Measurements from ENCODE around the gene WTAP.
"Not testable (repeated sequence)": the region's sequence is repeated elsewhere in the genome, so short reads cannot be mapped to it uniquely, and the experiment has no call there.

WTAP gene

GRCh38 chr6:159761873-159762680, 34.8 kb downstream of the WTAP start, which contains the start of gene ACAT2:
TSS of gene ACAT2 (plus strand) at chr6:159762045. CDS start at chr6:159762088, 43 bp downstream.
- peak; percentile 90 for DNase-seq (ENCODE audit: low read depth in 2 of 2)

- DNase-seq (ENCODE audit: low read depth in 2 of 2): no peak
These were observed 35.5 kb downstream of the WTAP start for GRCh38 chr6:159762681-159763293.

- no peak for DNase-seq (ENCODE audit: low read depth in 2 of 2)
These were observed 39.6 kb downstream of the WTAP start for GRCh38 chr6:159766906-159767305.

GRCh38 chr6:159769470-159769869, 42.2 kb downstream of the WTAP start:
- DNase-seq (ENCODE audit: low read depth in 2 of 2): no peak

GRCh38 chr6:159772196-159772595, 44.9 kb downstream of the WTAP start:
- no peak for DNase-seq (ENCODE audit: low read depth in 2 of 2)

GRCh38 chr6:159777240-159777904, 50.1 kb downstream of the WTAP start:
- DNase-seq (ENCODE audit: low read depth in 2 of 2): no peak

- DNase-seq (ENCODE audit: low read depth in 2 of 2): no peak
These were observed 50.8 kb downstream of the WTAP start for GRCh38 chr6:159778131-159778530.

- no peak for DNase-seq (ENCODE audit: low read depth in 2 of 2)
These were observed 51.3 kb downstream of the WTAP start for GRCh38 chr6:159778542-159779103.

GRCh38 chr6:159788276-159788675, 61.0 kb downstream of the WTAP start:
- no peak for DNase-seq (ENCODE audit: low read depth in 2 of 2)

- no peak for DNase-seq (ENCODE audit: low read depth in 2 of 2)
These were observed 61.6 kb downstream of the WTAP start for GRCh38 chr6:159788753-159789376.

- DNase-seq (ENCODE audit: low read depth in 2 of 2): peak; percentile 99
These were observed 62.3 kb downstream of the WTAP start, which contains the start of gene TCP1 for GRCh38 chr6:159789377-159790148. TSS of gene TCP1 (minus strand) at chr6:159789602. CDS start at chr6:159789468, 134 bp downstream.

- DNase-seq (ENCODE audit: low read depth in 2 of 2): peak; percentile 85 to 88
These were observed 63.0 kb downstream of the WTAP start, which contains the start of gene MRPL18 for GRCh38 chr6:159790149-159790955. TSS of gene MRPL18 (plus strand) at chr6:159790467. CDS start at chr6:159790588, 121 bp downstream.

GRCh38 chr6:159790956-159791598, 63.8 kb downstream of the WTAP start:
- DNase-seq (ENCODE audit: low read depth in 2 of 2): no peak

GRCh38 chr6:159794976-159795375, 67.7 kb downstream of the WTAP start:
- DNase-seq (ENCODE audit: low read depth in 2 of 2): not testable (repeated sequence)

GRCh38 chr6:159797554-159797953, 70.2 kb downstream of the WTAP start:
- DNase-seq (ENCODE audit: low read depth in 2 of 2): no peak

- DNase-seq (ENCODE audit: low read depth in 2 of 2): no peak
These were observed 73.0 kb downstream of the WTAP start, which contains the start of gene PNLDC1 for GRCh38 chr6:159800141-159800865. TSS of gene PNLDC1 (plus strand) at chr6:159800276. CDS start at chr6:159800308, 32 bp downstream.

- DNase-seq (ENCODE audit: low read depth in 2 of 2): no peak
These were observed 74.6 kb downstream of the WTAP start for GRCh38 chr6:159801935-159802334.

GRCh38 chr6:159804504-159804903, 77.2 kb downstream of the WTAP start:
- no peak for DNase-seq (ENCODE audit: low read depth in 2 of 2)
